NT2/D1 (cell line): Measurements from ENCODE around the gene TECPR2.
"Not testable (repeated sequence)": the region's sequence is repeated elsewhere in the genome, so short reads cannot be mapped to it uniquely, and the experiment has no call there.

Experiments used
- DNase-seq: peaks from one replicate; pipeline ENCODE4 v3.0.0-alpha.2; 2011; ENCODE audit warnings: low read depth, low spot score
- H3K27me3 ChIP-seq: 2 replicates; pipeline ENCODE4 v1.6.0; 2011; ENCODE audit warnings: mild to moderate bottlenecking; ENCODE audit not compliant: insufficient read length, insufficient read depth
- H3K36me3 ChIP-seq: 2 replicates; pipeline ENCODE4 v1.6.1; 2011; ENCODE audit warnings: mild to moderate bottlenecking, low read length, mixed read lengths; ENCODE audit not compliant: insufficient read depth, insufficient read length
- H3K4me1 ChIP-seq: 2 replicates; pipeline ENCODE4 v1.5.1; 2011; ENCODE audit not compliant: insufficient read depth, insufficient read length
- H3K4me3 ChIP-seq: 2 replicates; pipeline ENCODE4 v1.5.1; 2011; ENCODE audit warnings: low read depth; ENCODE audit not compliant: insufficient read length
- H3K9ac ChIP-seq: 2 replicates; pipeline ENCODE4 v1.6.0; 2011; ENCODE audit warnings: low read depth; ENCODE audit not compliant: insufficient read length
- H3K9me3 ChIP-seq: 2 replicates; pipeline ENCODE4 v1.5.1; 2011; ENCODE audit warnings: mild to moderate bottlenecking, low read length; ENCODE audit not compliant: insufficient read depth
- SUZ12 ChIP-seq: IDR thresholded peaks from 2 replicates; pipeline ENCODE4 v1.6.1; 2011; ENCODE audit not compliant: insufficient read length, insufficient read depth; ENCODE audit errors: extremely low read depth
- YY1 ChIP-seq: IDR thresholded peaks from 2 replicates; pipeline ENCODE4 v1.6.1; 2011; ENCODE audit not compliant: insufficient read length, insufficient read depth
- ZNF274 ChIP-seq: IDR thresholded peaks from 2 replicates; pipeline ENCODE4 v1.6.1; 2011; ENCODE audit warnings: mild to moderate bottlenecking, low read depth, low read length

Gene TECPR2

DNA sequence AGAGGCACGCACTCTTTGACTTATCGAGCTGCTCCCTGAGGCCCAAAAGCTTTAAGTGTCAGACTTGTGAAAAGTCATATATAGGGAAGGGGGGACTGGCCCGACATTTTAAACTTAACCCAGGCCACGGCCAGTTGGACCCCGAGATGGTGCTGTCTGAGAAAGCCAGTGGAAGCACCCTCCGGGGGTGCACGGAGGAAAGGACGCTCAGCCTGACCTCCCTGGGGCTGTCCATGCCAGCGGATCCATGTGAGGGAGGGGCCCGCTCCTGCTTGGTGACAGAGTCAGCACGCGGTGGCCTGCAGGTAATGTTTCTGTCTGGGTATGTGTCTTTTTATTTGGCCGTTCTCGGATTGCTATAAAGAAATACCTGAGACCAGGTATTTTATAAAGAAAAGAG lies 36.2 kb upstream of the TECPR2 start:
- no peak overlapping the region for H3K4me3 ChIP-seq
- no peaks in the 10 kb centered on the region for H3K27me3 ChIP-seq

GRCh38 chr14:102329381-102329780 lies 33.4 kb upstream of the TECPR2 start:
- H3K4me1 ChIP-seq, H3K4me3 ChIP-seq, H3K9ac ChIP-seq, H3K9me3 ChIP-seq, DNase-seq, H3K27me3 ChIP-seq: not testable (repeated sequence)
- H3K36me3 ChIP-seq = peaks cover 25% of the 10 kb centered on the region

More for the DNA sequence above, 36.2 kb upstream of the TECPR2 start:
- peaks cover 15% of the 10 kb centered on the region for H3K36me3 ChIP-seq
- no peaks in the 10 kb centered on the region for H3K9me3 ChIP-seq
- DNase-seq = no peak
- TF ChIP-seq SUZ12 (no peak), ZNF274 (no peak), YY1 (no peak)
- no peak overlapping the region for H3K9ac ChIP-seq
- H3K4me1 ChIP-seq = no peaks in the 10 kb centered on the region

- no peaks in the 10 kb centered on the region for H3K27me3 ChIP-seq
- H3K4me1 ChIP-seq = no peaks in the 10 kb centered on the region
- peaks cover 33% of the 10 kb centered on the region for H3K36me3 ChIP-seq
- no peak overlapping the region for H3K4me3 ChIP-seq
- TF ChIP-seq SUZ12 (no peak), ZNF274 (no peak), YY1 (no peak)
- no peaks in the 10 kb centered on the region for H3K9me3 ChIP-seq
- no peak overlapping the region for H3K9ac ChIP-seq
- no peak for DNase-seq
Measured at GRCh38 chr14:102330806-102331205, 31.9 kb upstream of the TECPR2 start.

- no peaks in the 10 kb centered on the region for H3K4me1 ChIP-seq
- H3K36me3 ChIP-seq = peaks cover 44% of the 10 kb centered on the region
- DNase-seq = no peak
Measured at GRCh38 chr14:102333390-102333789, 29.4 kb upstream of the TECPR2 start.

DNA sequence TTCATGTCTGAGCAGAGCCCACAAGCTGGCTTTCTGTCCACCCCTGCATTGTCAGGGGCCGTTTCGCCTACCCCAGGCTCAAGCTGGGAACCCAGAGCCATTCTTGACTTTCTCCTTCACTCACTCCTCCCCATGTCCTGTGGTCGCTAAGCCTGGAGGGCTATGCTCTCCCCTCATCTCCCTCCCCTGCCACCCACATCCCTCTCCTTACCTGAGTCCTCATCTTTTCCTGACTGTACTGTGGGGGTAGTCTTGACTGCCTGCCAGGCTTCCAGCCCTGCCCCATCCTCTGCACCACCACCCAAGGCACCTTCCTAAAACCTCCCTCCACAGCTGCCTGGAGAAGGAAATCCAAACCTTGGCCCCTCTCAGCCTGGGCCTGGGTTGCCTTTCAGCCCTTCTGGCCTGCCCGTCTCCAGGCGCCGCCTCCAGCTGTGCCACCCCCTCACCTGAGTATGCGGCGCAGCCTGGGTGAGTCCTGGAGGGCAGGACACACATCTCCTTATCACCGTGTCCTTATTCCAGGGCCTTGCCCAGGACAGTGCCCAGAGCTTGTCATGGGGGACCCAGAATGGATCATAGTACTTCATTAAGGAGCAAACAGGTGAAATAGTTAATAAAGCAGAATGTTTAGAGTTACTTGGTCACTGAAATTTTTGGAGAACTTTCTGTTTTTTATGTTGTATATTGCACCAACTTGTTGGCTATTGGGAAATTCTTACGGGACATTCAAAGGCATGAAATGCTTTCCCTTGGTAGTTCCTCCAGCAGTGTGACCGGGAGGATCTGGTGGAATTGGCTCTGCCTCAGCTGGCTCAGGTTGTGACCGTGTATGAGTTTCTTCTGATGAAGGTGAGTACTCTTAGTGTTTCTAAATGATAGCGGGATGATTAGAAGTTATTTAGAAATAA lies 28.7 kb upstream of the TECPR2 start:
- Histone ChIP-seq H3K9ac (no peak overlapping the region), H3K4me1 (no peaks in the 10 kb centered on the region), H3K27me3 (no peaks in the 10 kb centered on the region), H3K36me3 (peaks cover 45% of the 10 kb centered on the region), H3K9me3 (no peaks in the 10 kb centered on the region), H3K4me3 (no peak overlapping the region)
- TF ChIP-seq SUZ12 (no peak), YY1 (no peak), ZNF274 (no peak)
- no peak for DNase-seq

More at GRCh38 chr14:102333390-102333789, 29.4 kb upstream of the TECPR2 start:
- Histone ChIP-seq H3K4me3 (no peak overlapping the region), H3K27me3 (no peaks in the 10 kb centered on the region), H3K9me3 (no peaks in the 10 kb centered on the region), H3K9ac (no peak overlapping the region)
- TF ChIP-seq ZNF274 (no peak), YY1 (no peak), SUZ12 (no peak)

DNA sequence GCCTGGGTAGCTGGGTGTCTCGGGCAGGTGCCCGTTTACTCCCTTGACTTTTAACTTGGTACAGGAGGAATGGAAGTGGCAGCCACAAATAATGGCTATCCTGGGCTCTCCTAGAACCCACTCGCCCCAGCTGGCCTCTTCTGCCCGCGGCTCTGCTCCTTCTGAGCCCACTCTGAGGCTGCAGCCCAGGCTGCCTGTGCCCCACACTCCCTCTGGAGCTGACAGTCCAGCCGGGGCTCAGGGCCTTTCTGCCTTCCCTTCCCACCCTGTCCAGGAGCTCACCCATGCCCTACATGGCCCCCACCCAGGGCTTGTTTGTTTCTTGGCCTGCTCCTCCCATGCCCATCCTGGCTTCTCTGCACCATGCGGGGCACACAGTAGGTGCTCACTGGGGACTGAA lies 27.6 kb upstream of the TECPR2 start:
- Histone ChIP-seq H3K36me3 (peaks cover 51% of the 10 kb centered on the region), H3K4me3 (no peak overlapping the region), H3K27me3 (no peaks in the 10 kb centered on the region), H3K9ac (no peak overlapping the region), H3K9me3 (no peaks in the 10 kb centered on the region), H3K4me1 (no peaks in the 10 kb centered on the region)
- TF ChIP-seq ZNF274 = no peak
- no peak for TF ChIP-seq YY1
- TF ChIP-seq SUZ12 = no peak
- no peak for DNase-seq

GRCh38 chr14:102338724-102339123 lies 24.0 kb upstream of the TECPR2 start:
- no peak for DNase-seq
- Histone ChIP-seq H3K4me1 (no peaks in the 10 kb centered on the region), H3K36me3 (peaks cover 61% of the 10 kb centered on the region), H3K4me3 (no peak overlapping the region), H3K9me3 (no peaks in the 10 kb centered on the region), H3K9ac (no peak overlapping the region), H3K27me3 (no peaks in the 10 kb centered on the region)
- TF ChIP-seq ZNF274 (no peak), SUZ12 (no peak), YY1 (no peak)
